GM19238 (cell line): ENCODE measurements around the gene PPHLN1.
"Not testable (repeated sequence)": the region's sequence is repeated elsewhere in the genome, so short reads cannot be mapped to it uniquely, and the experiment has no call there.

Source experiments
- DNase-seq: peaks from one replicate; pipeline ENCODE4 v3.0.0; 2011; ENCODE audit warnings: low spot score; ENCODE audit not compliant: insufficient read length

Gene PPHLN1

DNA sequence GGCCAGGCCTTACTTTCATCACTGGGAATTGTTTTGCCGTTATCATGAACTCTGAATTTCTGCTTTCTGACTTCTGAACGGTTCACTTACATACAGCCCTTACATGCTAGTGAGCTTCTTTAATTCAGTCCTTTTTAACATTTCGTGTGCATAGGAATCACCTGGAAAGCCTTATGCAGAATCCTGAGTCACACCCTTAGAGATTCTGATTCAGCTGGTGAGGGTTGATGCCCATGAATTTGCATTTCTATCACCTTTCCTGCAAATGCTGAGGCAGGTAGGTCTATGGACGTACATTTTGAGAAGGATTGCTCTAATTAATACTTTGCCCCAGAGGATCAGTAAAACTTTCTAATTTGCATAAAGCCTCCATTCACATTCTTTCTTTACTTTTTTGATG, 44.0 kb downstream of the PPHLN1 start:
- DNase-seq: no peak

DNA sequence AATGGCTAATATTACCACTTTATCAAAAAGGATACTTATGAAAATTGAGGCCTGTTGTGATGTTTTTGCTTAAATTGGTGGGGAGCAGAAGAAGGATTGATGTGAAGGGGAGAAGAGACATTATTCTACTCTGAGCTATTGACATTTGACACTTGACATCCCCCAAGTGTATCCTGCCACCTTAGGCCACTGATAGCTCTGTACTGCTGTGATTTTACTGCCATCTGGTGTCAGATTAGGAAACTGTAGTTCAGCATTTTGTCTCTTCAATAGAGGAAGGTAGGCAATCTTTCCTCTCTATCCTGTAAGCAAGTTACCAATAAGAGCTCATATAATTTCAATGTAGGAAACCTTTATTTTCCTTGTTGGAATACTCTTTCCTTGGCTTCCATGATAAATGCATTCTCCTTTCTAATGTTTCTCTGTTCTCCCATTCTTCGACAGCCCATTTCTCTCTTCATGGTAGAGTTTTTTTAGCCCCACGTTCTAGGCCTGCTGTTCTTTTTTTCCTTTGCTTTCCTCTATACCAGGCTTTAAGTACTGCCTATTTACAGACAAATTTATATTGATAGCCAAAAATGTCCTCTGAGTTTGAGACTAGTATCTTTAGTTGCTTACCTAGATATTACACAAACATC, 46.3 kb downstream of the PPHLN1 start:
- DNase-seq: no peak

DNA sequence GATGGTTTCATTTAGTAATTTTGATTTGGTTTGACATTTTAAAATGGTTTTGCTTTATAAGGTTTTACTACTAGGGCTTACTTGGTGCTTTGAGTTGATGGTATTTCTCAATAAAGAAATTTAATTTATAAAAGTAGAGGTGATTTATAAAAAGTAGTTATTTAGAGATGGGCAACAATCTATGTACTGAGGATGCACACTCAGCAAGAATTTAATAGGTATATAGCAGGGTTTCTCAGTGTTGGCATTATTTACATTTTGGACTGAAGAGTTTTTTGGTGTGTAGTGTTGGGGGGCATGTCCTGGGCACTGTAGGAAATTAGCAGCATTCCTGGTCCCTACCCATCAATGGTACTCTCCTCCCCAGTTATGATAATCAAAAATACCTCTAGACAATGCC, 47.7 kb downstream of the PPHLN1 start:
- DNase-seq: no peak

DNA sequence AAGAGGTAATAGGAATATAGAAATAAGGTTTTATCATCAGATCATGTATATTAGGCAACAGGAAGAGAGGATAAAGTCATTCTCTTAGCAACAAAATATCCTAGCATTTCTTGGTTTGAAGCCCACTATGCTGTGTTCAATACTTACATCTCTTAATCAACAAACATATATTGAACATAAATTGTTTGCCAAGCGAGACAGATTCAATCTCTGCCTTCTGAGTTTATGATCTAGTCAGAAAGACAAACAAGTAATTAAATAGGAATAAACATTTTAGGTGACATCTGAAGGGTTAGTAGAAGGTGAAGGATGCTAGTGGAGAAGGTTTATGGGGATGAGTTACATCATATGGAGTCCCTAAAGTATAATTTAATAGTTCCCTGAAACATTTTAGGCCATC, 54.8 kb downstream of the PPHLN1 start:
- no peak for DNase-seq

DNA sequence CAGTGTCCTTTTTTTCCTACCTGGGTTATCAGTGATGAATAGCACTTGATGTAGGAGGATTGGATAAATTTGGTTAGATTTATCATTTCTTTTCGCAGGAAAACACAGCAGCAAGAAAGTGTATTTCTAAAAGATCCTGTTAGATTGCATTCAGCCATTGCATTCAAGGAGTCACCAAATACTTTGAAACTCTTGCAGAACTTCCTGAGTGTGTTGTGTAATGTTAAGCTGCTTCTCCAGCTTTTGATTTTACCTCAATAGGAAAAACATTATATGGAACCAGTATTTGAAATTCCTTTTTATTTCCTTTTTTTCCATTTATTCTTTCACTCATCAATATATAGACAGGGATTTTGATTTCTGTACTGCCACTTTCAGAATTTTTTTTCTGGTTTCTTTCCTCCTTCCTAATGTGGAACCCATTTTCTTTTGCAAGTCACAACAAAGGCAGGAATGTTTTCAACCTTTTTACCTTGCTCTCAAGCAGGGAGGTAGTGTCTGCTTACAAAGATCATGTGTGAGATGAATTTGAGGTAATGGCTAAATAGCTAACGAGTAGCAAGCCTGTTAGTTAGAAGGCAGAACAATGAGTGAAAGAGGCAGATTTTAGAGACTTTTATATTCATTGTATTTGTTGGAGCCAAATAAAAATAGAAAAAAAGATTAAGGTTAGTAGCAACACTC, 56.2 kb downstream of the PPHLN1 start:
- no peak for DNase-seq

DNA sequence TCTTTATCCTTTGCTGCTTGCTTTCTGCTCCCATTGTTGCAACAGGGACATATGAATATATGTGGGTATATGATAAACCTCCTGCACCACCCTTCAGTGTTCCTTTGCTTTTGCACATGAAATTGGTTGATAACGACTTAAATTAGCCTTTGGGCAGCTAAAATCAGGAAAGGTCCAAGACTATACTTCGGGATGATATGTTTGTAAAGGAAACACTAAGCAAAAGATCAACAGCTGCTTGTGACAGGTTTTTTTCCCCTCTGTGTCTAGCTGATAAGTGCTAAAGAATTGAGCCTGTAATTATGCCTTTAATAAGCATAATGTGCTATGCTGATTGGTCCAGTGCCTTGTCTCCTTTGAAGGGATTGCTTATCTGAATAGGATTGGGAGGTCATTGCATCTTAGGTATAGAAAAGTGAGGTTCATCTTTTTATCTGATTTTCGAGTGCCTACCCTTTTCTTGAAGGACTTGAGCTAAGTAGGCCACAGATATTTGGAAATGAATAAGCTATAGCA, 59.4 kb downstream of the PPHLN1 start:
- DNase-seq: no peak

DNA sequence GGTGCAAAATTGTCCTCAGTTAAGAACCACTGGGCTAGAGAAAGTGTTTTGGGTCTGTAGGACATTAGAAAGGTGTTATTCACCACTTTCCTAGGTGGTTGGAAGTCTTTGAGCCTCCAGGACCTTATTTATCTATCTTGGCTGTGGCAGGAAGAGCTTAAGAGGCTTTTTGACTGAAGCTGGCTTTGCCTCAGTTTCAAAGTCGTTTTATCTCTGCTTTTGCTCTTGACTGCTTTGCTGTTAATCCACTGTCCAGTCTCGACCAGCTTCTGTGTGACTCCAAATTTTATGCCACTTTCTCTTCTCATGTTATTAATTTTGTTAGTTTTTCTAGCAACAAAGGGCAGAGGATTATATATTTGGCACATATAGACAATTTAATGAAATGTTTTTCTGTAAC, 60.3 kb downstream of the PPHLN1 start:
- no peak for DNase-seq

DNA sequence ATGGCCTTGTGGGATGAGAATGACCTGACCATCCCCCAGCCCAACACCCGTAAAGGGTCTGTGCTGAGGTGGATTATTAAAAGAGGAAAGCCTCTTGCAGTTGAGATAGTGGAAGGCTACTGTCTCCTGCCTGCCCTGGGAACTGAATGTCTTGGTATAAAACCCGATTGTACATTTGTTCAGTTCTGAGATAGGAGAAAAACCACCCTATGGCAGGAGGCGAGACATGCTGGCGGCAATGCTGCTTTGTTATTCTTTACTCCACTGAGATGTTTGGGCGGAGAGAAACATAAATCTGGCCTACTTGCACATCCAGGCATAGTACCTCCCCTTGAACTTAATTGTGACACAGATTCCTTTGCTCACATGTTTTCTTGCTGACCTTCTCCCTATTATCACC, 62.1 kb downstream of the PPHLN1 start:
- not testable (repeated sequence) for DNase-seq

DNA sequence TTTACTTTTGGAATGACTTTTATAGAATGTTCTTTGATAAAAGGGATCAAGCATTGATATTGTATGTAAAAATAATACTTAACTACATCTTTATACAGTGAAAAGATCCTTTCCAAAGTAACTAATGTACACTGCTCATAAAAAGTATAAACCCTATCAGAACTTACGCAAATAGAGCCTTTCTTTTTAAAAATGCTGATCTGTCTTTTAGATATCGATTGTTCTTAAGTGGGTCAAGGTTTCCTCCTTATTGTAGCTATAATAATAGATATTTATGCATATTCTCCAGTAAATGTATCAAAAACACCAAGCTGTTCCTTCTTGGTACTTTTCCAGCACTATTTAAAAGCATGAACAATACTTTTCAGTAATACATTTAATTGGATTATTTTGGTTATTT, 68.5 kb downstream of the PPHLN1 start:
- DNase-seq: no peak

DNA sequence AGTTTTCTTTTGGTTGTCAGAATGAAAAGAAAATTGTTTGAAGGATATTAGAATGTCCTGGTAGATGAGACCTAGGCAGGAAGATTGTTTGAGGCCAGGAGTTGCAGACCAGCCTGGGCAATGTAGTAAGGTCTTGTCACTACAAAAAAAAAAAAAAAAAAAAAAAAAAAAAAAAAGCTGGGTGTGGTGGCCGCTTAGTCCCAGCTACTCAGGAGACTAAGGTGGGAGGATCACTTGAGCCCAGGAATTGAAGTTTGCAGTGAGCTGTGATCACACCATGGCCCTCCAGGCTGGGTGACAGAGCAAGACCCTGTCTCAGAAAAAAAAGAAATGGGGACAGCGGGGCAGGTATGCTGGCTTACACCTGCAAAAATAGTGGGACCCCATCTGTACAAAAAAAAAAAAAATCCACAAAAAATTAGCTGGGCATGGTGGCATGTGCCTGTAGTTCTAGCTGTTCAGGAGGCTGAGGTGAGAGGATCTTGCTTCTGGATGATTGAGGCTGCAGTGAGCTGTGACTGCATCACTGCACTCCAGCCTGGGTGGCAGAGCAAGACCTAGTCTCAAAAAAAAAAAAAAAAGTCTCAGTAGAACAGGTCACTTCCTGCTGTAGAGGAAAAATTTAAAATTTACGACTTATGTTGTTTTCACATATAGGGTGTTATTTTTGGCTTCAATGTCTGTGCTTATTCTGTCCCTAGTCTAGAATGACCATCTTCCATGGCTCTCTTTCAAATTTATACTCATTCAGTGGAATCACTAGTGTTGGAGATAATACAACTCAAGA, 70.7 kb downstream of the PPHLN1 start:
- no peak for DNase-seq

DNA sequence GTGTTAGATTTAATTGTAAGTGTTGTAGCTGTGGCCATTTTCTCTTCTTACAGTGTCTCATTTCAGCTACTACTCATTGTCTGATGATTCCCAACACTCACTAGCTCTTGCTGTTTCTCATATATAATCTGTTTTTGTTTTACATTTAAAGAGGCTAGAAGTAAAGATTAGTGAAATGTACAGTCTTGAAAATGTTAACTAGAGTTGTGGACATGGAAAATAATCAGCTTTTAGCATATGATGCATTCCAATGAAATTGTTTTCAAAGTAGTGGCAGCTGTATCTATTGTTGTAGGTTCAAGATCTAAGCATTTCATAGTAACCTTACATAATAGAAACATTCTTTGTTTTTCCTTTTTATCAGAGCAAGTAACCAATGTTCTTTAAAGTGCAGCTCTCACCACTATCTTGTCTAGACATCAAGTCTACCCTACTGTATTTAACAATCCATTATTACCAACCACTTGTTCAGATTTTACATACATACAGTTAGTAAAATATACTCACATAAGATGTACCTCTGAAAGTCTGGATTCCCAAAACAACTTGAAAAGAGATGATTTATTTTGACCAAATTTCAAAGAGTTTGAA, 76.9 kb downstream of the PPHLN1 start:
- no peak for DNase-seq

DNA sequence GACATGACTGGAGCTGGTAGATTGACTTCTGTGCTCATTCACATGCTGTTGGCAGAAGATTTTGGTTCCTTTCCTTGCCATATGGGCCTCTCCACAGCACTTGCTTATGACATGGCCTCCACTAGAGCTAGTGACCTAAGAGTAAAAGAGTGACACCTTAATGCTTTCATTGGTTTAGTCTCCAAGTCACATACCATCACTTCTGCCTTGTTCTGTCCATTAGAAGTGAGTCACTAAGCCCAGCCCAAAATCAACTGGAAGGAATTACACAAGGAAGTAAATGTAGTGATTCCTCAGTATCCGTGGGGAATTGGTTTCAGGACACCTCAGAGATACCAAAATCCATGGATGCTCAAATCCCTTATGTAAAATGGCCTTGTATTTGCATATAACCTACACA, 81.3 kb downstream of the PPHLN1 start:
- DNase-seq: no peak

DNA sequence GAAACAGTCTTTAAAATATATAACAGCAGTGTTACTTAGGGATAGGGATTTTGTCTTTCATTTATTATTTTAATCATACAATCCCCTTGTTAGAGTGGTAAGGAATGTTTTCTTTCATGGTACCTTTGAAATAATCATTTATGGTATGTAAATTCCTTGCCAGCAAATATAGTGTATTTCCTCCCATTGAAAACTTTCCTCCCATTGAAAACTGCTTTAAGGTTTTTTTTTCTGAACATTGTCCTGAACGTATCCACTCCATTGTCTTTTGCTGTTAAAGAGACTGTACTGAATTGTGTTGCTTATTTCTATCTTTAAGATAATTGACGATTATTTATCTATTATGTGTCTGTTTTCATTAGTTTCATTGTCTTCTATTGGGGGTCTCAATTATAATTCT, 83.5 kb downstream of the PPHLN1 start:
- no peak for DNase-seq

DNA sequence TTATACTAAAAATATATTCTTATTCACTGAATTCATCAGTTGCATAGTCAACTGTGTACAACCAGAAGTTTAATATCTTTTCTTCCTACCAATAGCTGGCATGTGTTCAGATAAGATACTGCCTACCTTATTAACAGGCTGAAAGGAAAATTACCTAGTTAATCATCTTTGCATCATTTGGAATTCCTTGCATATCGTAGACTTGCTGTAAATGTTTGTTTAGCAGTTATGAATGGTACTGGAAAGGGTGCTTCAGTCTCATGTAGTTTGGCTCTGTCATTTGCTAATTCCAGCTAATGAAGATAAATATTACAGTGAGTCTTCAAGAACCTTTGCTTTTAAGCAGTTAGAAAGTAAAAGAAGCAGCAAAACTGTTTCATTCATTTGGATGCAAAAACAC, 84.4 kb downstream of the PPHLN1 start:
- no peak for DNase-seq

DNA sequence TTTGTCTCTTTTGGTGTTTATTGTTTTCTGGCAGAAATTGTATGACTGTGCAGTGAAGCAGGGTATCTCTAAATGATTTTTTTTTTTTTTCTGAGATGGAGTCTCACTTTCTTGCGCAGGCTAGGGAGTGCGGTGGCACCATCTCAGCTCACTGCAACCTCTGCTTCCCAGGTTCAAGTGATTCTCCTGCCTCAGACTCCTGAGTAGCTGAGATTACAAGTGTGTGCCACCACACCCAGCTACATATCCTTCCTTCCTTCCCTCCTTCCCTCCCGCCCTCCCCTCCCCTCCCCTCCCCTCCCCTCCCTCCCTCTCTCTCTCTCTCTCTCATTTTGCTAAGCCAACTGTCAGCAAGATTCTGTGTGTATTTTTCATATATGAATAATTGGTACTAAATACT, 94.4 kb downstream of the PPHLN1 start:
- DNase-seq: no peak

DNA sequence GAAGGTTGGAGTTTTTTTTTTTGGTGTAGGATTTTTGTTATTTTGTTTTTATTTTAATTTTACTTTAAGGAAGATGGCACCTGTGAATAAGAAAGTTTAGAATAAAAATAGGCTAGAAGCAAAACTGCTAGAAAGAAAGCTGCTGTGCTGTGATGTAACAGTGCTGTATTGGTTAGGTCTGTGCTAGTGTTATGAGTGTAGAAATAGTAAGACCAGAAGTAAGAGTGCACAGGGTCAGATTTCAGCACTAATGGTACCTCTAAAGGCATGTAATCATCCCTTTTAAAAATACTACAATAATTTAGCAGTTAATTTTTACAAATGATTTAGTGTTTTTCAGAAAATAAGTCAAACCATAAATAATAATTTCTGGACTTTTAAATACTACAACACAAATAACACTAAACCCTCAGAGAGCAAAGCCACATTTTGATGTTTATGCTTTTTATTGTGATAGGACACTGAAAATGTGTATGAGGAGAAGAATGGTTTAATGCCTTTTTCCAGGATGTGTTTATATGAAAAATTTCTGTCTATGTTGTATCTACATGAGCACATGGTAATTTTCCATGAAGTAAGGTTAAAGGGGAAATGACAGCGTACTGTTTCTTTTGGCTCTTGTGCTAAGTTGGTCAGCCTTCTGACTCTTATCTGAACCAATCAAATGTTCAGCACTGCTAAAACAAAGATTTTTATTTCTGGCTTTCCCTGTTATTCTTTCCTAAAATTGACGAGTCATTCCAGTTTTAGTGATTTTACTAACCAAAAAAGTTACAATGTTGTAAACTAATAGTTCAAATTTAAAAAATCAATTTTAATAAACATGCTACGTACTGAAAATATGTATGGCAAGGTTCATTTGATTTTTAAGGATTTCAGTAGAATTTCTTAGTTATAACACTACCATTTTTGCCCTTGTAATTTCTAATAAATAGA, 96.1 kb downstream of the PPHLN1 start:
- no peak for DNase-seq

DNA sequence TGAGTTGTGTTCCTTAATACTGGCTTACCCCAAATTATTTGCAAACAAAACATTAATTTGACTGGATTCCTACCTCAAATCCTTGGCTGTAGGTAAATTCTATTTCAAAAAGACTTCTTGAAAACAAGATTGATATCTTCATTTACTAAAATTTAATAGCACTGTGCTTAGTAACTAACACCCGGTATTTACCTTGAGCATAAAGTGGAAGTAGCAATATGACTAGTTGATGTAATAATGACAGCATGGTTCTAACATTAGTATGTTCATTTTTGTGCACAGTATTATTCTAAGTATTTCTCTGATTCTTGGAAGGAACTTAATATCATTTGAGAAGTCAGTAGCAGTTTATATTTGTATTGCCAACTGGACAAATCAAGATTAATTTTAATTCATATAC, 96.8 kb downstream of the PPHLN1 start:
- no peak for DNase-seq

DNA sequence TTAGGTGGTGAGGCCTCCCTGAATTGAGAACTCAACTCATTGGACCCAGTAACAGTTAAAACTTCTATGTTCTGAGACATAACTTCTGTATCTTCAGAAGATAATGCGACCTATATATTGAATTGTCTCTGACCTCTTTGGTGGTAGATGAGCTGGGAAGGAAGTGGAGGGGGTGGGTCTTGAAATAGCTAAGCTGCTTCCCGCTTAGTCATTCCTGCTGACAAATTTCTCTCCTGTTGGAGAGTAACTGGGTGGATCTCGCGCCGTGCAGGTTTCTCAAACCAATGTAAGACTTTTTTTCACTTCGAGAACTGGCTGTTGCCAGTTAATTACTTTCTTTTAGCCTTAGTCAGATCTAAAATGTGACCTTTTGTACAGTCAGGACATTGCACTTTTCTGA, 100.8 kb downstream of the PPHLN1 start:
- no peak for DNase-seq

DNA sequence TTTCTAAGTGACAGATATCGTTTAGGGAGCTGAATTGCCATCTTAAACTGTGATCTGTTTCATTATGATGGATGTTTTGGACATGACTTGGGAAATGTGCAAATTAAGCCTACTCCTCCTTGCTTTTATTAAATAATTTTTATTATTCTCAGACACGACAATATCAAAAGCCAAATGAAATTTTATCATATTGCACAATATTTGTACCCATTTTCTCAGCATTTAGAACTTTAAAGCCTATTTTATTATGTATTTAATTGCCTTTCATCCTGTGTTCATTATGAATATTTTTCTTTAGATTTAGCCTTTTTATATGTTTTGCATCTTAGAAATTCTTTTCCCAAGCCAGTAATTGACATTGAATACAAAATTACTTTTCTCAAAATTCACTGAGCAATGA, 102.9 kb downstream of the PPHLN1 start:
- DNase-seq: no peak

DNA sequence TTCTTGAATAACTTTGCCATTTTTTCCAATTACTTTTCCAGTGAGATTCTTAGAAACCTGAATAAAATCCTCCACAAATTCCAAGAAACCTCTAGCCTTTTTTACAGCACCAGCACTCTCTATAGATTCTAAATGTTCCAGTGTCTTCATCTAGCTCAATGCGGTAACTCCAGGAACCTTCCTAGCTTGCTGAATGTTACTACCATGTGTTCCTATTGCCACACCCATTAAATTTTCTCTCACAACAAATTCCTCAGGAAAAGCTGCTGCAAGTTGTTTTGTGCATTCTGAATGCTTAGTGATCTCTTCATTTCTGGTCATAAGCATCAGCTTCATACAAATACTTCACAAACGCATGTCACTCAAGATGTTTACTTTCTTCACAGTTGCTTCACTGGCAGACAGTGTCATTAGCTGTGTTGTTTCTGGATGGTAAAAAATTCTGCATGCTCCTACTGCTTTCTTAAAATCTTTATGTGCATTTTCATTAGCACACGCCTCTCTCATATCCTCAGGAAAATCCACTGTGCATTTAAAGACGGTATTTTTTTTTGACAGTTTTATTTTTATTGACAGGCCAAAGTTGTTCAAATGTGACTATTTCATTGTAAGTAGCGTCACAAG, 106.7 kb downstream of the PPHLN1 start:
- no peak for DNase-seq

DNA sequence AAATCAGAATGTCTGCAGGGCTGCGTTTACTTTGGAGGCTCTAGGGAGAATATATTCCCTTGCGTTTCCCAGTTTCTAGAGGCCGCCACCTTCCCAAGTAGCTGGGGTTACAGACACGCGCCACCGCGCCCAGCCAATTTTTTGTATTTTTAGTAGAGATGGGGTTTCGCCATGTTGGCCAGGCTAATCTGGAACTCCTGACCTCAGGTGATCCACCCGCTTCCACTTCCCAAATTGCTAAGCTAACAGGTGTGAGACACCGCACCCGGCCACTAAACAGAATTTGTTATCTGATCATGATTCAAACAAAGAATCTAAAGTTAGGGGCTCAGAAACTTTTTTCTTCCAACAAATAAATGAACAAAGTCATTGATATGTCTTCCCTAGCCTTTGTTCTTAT, 114.6 kb downstream of the PPHLN1 start:
- no peak for DNase-seq
